ENCODE measurements around the gene ZNF219.

Gene ZNF219

DNA sequence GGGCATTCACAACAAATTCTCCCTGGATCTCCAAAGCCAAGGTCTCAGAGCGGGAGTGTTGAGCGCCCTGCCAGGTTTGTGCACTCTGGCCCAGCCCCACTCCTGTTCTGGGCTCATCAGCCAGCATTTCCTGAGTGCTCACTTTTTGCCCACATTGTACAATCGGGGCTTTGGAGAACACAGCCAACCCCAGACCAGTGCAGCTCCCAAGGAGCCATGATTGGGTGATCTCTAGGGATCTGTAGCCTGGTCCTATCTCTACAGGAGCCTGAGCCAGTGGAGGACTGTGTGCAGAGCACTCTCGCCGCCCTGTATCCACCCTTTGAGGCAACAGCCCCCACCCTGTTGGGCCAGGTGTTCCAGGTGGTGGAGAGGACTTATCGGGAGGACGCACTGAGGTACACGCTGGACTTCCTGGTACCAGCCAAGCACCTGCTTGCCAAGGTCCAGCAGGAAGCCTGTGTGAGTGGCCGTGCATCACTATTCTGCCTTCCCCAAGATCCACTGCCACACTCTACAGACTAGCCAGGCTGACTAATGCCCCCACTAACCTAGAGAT, 25.6 kb downstream of the ZNF219 start:
- no peak for TF ChIP-seq GATA3 (IDR thresholded peaks at IDR 0.05; ENCODE audit: low read depth, low read length)
- no peak for TF ChIP-seq GATA2 (IDR thresholded peaks at IDR 0.05; ENCODE audit: low read depth, low read length)

GRCh38 chr14:21072031-21072473, 26.4 kb downstream of the ZNF219 start:
- TF ChIP-seq GATA2 (IDR thresholded peaks at IDR 0.05; ENCODE audit: low read depth, low read length) (no peak), GATA3 (IDR thresholded peaks at IDR 0.05; ENCODE audit: low read depth, low read length) (no peak)

- TF ChIP-seq GATA3 (IDR thresholded peaks at IDR 0.05; ENCODE audit: low read depth, low read length) (no peak), GATA2 (IDR thresholded peaks at IDR 0.05; ENCODE audit: low read depth, low read length) (no peak)
These were observed 27.0 kb downstream of the ZNF219 start for GRCh38 chr14:21071225-21072030.

DNA sequence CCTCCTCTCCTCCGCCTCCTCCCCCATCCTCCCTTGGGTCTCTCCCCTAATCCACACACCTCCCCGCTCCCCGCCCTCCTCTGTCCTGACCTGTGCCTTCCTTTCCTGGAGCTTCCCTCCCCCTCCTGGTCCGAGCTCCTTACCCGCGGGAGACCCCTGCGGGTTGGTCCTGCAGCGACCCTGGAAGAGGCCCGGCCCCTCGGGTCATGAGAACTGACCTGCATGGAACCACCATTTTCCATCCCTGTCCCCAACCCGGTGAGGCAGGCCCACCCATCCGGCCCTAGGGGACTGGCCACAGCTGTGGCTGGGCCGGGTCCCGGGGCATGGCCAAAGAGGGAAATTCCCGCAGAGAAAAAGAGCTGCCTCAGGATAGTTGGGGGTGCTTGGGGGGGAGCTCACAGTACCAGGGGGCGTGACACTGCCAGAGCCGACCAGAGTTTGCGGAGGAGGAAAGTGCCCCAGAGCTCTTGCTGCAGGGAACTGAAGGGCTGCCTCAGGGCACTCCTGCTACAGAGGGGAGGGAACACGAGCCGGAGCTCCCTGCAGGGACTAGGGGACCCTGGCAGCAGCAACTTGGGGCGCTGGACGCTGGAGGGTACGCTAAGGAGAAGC, 27.7 kb downstream of the ZNF219 start:
- TF ChIP-seq GATA3 (IDR thresholded peaks at IDR 0.05; ENCODE audit: low read depth, low read length), result no peak
- TF ChIP-seq GATA2 (IDR thresholded peaks at IDR 0.05; ENCODE audit: low read depth, low read length), result no peak

GRCh38 chr14:21070083-21070609, 28.3 kb downstream of the ZNF219 start, which contains the start of gene ARHGEF40:
Gene ARHGEF40 (plus strand): TSS chr14:21070304. CDS start chr14:21070397, 93 bp downstream.
- TF ChIP-seq GATA2 (IDR thresholded peaks at IDR 0.05; ENCODE audit: low read depth, low read length), result no peak
- TF ChIP-seq GATA3 (IDR thresholded peaks at IDR 0.05; ENCODE audit: low read depth, low read length), result no peak

DNA sequence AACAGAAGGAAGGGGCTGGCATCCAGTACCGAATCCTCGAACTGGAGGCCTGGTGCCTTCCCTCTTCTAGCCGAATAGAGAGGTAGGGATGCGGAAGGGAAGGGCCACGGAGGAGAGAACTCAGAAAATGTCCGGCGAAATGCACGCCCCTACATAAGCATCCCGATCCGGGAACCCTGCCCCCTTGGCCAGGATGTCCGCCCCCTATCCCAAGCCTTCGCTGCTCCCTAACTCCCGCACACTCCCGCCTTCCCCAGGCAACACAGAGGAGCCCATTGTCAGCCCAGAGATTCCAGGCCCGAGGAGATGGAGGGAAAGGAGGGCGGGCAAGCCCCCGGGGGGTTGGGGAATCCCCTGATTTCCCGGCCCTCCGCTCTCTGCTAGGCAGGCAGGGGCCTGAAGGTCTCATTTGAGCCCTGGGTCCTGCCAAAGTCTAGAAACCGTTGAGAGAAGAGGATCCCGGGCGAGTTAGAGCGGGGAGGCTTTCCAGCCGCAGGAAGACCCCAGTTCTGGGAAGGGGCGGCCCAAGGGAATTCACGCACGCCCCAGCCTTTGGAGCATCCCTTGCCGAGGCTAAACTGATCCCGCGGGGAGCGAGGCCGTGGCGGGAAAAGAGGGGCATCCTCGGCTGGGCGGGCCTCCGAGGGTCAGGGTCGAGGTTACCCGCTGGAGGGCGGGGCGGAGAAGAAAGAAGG, 28.9 kb downstream of the ZNF219 start:
- TF ChIP-seq GATA3 (IDR thresholded peaks at IDR 0.05; ENCODE audit: low read depth, low read length) (no peak), GATA2 (IDR thresholded peaks at IDR 0.05; ENCODE audit: low read depth, low read length) (no peak)

GRCh38 chr14:21068521-21069387, 29.7 kb downstream of the ZNF219 start:
- TF ChIP-seq GATA3 (IDR thresholded peaks at IDR 0.05; ENCODE audit: low read depth, low read length) (no peak), GATA2 (IDR thresholded peaks at IDR 0.05; ENCODE audit: low read depth, low read length) (no peak)

DNA sequence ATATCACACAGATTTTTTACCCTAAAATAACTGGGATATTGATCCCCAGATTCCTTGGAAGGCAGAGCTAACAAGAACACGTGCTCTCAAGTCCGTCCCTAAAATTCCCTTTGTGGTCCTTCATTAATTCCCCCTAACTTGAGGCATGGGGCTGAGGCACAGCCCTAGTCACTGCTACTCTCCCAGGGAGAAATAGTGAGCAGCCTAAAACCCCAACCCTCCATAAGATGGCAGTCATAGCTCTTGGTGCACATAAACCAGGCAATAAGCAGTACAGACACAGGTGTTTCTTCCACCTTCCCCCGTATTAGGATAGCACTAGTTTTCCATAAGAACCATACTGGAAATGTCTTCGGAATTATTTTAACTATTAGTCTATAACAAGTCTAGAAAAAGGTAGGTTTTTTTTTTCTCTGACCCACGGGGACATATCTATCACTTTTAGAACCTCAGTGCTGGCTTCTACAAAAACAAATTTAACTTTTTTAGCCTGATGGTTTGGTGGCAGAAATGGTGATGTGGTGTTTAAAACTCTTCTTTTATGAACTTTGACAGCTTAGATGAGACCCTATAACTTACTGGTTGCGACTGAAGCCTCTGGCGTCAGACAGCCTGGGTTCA, 31.5 kb downstream of the ZNF219 start:
- TF ChIP-seq GATA3 (IDR thresholded peaks at IDR 0.05; ENCODE audit: low read depth, low read length) (no peak), GATA2 (IDR thresholded peaks at IDR 0.05; ENCODE audit: low read depth, low read length) (no peak)

GRCh38 chr14:21063479-21063878, 35.0 kb downstream of the ZNF219 start:
- TF ChIP-seq GATA2 (IDR thresholded peaks at IDR 0.05; ENCODE audit: low read depth, low read length), result no peak
- no peak for TF ChIP-seq GATA3 (IDR thresholded peaks at IDR 0.05; ENCODE audit: low read depth, low read length)

DNA sequence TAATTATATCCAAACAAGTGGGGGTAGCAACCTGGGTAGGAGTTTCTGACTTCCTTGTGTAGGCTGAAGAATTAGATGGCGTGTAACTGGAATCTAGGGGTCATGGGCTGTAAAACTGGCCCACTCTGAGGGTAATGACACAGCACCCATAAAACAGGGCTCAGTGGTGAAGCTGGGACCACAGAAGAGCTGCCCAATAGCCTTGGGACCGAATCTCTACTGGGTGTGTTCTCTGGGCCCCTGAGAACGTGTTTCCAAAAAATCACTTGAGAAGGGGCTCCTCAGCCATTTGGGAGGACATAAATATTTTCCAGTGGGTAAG, 37.1 kb downstream of the ZNF219 start:
- no peak for TF ChIP-seq GATA3 (IDR thresholded peaks at IDR 0.05; ENCODE audit: low read depth, low read length)
- TF ChIP-seq GATA2 (IDR thresholded peaks at IDR 0.05; ENCODE audit: low read depth, low read length), result no peak

DNA sequence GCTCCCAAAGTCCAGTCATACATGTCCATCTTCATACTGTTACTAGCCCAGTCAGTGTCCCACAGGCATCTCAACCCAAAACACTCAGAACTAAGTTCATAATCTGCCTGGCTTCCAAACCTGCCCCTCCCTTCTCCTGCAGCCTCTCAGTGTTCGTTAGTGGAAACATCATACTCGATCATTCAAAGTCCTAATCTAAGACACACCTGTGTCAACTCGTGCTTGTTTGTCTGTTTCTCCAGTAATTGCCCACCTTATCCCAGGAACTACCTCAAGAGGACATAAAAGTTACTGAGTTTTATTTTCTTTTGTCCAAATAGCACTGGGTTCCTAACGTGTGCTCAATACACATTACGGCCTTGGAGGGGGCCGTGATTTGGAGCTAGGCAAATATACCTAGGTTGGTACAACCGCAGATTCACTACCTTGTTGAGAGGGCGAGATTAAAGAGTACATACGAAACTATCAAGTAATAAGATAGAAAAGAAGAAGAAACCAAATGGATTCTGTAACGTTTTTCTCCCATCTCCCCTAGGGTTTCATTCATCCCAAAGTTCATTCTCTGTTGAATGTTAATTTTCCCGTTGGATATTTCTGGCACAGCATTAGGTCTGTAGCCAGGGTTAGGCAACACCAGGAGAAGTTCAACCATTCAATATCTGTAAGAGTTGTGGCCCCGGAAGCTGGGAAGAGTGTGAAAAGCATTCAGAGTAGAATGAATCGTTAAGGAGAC, 37.7 kb downstream of the ZNF219 start:
- TF ChIP-seq GATA3 (IDR thresholded peaks at IDR 0.05; ENCODE audit: low read depth, low read length), result no peak
- TF ChIP-seq GATA2 (IDR thresholded peaks at IDR 0.05; ENCODE audit: low read depth, low read length), result no peak

Data from SH-SY5Y (cell line).